Ishikawa (cell line): ENCODE results near the gene COPZ2.

Experiments
- CEBPB ChIP-seq: IDR thresholded peaks from 2 replicates; pipeline ENCODE4 v1.6.1; 2012
- CREB1 ChIP-seq: IDR thresholded peaks from 2 replicates; pipeline ENCODE4 v1.6.1; 2012; ENCODE audit warnings: low read depth
- EGR1 ChIP-seq: IDR thresholded peaks from 2 replicates; pipeline ENCODE4 v1.6.1; 2012
- EP300 ChIP-seq: IDR thresholded peaks from 2 replicates; pipeline ENCODE4 v1.6.1; 2012; ENCODE audit warnings: borderline replicate concordance
- FOXM1 ChIP-seq: IDR thresholded peaks from 2 replicates; pipeline ENCODE4 v1.6.1; 2012; ENCODE audit warnings: low read depth, borderline replicate concordance
- NFIC ChIP-seq: IDR thresholded peaks from 2 replicates; pipeline ENCODE4 v1.6.1; 2012
- RAD21 ChIP-seq: IDR thresholded peaks from 2 replicates; pipeline ENCODE4 v1.6.1; 2012; ENCODE audit warnings: low read depth
- TAF1 ChIP-seq: IDR thresholded peaks from 2 replicates; pipeline ENCODE4 v1.6.1; 2012; ENCODE audit warnings: low read depth, mild to moderate bottlenecking
- TCF12 ChIP-seq: IDR thresholded peaks from 2 replicates; pipeline ENCODE4 v1.6.1; 2012; ENCODE audit warnings: low read depth
- TEAD4 ChIP-seq: IDR thresholded peaks from 2 replicates; pipeline ENCODE4 v1.6.1; 2012
- YY1 ChIP-seq: IDR thresholded peaks from 2 replicates; pipeline ENCODE4 v1.6.1; 2012; ENCODE audit warnings: low read depth
- ZBTB7A ChIP-seq: IDR thresholded peaks from 2 replicates; pipeline ENCODE4 v1.6.1; 2012; ENCODE audit warnings: low read depth
- TF ChIP-seq, protein P1 (sequence below): IDR thresholded peaks from 2 replicates; pipeline ENCODE4 v1.6.1; 2012
- TF ChIP-seq, protein P2 (sequence below): IDR thresholded peaks from 2 replicates; pipeline ENCODE4 v1.6.1; 2012
- TF ChIP-seq, protein P3 (sequence below): IDR thresholded peaks from 2 replicates; pipeline ENCODE4 v1.6.1; 2012; ENCODE audit warnings: low read depth, mild to moderate bottlenecking

Gene COPZ2, protein sequence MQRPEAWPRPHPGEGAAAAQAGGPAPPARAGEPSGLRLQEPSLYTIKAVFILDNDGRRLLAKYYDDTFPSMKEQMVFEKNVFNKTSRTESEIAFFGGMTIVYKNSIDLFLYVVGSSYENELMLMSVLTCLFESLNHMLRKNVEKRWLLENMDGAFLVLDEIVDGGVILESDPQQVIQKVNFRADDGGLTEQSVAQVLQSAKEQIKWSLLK

GRCh38 chr17:48037036-48037837 is at the start of gene COPZ2:
TSS of gene COPZ2 (minus strand) at chr17:48037797. CDS start at chr17:48037777, 20 bp downstream.
- no peak for TF ChIP-seq EGR1
- TF ChIP-seq, protein P1, sequence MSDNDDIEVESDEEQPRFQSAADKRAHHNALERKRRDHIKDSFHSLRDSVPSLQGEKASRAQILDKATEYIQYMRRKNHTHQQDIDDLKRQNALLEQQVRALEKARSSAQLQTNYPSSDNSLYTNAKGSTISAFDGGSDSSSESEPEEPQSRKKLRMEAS = no peak
- no peak for TF ChIP-seq CEBPB
- TF ChIP-seq, protein P2, sequence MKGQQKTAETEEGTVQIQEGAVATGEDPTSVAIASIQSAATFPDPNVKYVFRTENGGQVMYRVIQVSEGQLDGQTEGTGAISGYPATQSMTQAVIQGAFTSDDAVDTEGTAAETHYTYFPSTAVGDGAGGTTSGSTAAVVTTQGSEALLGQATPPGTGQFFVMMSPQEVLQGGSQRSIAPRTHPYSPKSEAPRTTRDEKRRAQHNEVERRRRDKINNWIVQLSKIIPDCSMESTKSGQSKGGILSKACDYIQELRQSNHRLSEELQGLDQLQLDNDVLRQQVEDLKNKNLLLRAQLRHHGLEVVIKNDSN = no peak
- TF ChIP-seq NFIC = no peak
- no peak for TF ChIP-seq TEAD4
- no peak for TF ChIP-seq TCF12
- no peak for TF ChIP-seq EP300
- no peak for TF ChIP-seq FOXM1
- TF ChIP-seq, protein P3, sequence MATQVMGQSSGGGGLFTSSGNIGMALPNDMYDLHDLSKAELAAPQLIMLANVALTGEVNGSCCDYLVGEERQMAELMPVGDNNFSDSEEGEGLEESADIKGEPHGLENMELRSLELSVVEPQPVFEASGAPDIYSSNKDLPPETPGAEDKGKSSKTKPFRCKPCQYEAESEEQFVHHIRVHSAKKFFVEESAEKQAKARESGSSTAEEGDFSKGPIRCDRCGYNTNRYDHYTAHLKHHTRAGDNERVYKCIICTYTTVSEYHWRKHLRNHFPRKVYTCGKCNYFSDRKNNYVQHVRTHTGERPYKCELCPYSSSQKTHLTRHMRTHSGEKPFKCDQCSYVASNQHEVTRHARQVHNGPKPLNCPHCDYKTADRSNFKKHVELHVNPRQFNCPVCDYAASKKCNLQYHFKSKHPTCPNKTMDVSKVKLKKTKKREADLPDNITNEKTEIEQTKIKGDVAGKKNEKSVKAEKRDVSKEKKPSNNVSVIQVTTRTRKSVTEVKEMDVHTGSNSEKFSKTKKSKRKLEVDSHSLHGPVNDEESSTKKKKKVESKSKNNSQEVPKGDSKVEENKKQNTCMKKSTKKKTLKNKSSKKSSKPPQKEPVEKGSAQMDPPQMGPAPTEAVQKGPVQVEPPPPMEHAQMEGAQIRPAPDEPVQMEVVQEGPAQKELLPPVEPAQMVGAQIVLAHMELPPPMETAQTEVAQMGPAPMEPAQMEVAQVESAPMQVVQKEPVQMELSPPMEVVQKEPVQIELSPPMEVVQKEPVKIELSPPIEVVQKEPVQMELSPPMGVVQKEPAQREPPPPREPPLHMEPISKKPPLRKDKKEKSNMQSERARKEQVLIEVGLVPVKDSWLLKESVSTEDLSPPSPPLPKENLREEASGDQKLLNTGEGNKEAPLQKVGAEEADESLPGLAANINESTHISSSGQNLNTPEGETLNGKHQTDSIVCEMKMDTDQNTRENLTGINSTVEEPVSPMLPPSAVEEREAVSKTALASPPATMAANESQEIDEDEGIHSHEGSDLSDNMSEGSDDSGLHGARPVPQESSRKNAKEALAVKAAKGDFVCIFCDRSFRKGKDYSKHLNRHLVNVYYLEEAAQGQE = no peak
- TF ChIP-seq ZBTB7A = no peak
- no peak for TF ChIP-seq CREB1

DNA sequence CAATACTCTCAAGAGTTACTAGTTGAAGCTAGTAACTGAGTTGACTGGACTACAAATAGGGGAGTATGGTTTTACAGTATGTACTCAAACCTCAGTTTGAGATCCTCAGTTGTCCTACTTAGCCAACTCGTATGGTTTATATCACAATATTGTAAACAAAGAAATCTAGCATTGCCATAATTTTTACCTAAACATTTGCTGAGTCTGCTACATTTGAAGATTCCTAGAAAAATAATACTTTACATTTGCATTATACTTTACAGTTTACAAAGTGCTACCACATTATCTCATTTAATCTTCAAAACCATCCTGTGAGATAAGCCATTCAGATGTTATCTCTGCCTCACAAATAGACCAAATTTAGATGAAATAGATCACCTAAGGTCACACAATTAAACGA is 47.3 kb upstream of the COPZ2 start:
- TF ChIP-seq, protein P1 = no peak
- TF ChIP-seq ZBTB7A (no peak), NFIC (no peak), CREB1 (no peak), TAF1 (no peak), EGR1 (no peak), RAD21 (no peak), TEAD4 (no peak), FOXM1 (no peak), TCF12 (no peak), CEBPB (no peak), YY1 (no peak), EP300 (no peak)
- TF ChIP-seq, protein P2 = no peak
- TF ChIP-seq, protein P3 = no peak

DNA sequence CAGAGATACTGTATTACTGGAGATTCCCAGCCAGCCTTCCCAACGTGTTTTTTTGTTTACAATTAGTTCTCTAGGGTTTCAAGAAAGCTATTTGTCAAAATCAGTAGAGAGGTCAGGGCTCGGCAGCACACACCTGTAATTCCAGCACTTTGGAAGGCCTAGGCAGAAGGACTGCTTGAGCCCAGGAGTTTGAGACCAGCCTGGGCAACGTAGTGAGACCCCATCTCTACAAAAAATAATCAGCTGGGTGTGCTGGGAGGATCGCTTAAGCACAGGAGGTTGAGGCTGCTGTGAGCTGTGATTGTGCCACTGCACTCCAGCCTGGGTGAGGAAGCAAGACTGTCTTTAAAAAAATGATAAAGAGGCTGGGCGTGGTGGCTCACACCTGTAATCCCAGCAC is 44.3 kb upstream of the COPZ2 start:
- TF ChIP-seq EGR1 (no peak), RAD21 (no peak), NFIC (no peak), ZBTB7A (no peak), EP300 (no peak), TEAD4 (no peak), TCF12 (no peak), FOXM1 (no peak), YY1 (no peak), CEBPB (no peak), CREB1 (no peak), TAF1 (no peak)
- TF ChIP-seq, protein P2 = no peak
- TF ChIP-seq, protein P1 = no peak
- TF ChIP-seq, protein P3 = no peak
